Raji (cell line): ENCODE results near the gene SORBS1.

Experiments
- POLR2A ChIP-seq: IDR thresholded peaks from 2 replicates; pipeline ENCODE4 v1.6.1; 2011; ENCODE audit warnings: low read depth, low read length, control low read depth; ENCODE audit not compliant: insufficient read depth

The SORBS1 gene

GRCh38 chr10:95277201-95277570 is 284.0 kb downstream of the SORBS1 start:
- no peak for TF ChIP-seq POLR2A

DNA sequence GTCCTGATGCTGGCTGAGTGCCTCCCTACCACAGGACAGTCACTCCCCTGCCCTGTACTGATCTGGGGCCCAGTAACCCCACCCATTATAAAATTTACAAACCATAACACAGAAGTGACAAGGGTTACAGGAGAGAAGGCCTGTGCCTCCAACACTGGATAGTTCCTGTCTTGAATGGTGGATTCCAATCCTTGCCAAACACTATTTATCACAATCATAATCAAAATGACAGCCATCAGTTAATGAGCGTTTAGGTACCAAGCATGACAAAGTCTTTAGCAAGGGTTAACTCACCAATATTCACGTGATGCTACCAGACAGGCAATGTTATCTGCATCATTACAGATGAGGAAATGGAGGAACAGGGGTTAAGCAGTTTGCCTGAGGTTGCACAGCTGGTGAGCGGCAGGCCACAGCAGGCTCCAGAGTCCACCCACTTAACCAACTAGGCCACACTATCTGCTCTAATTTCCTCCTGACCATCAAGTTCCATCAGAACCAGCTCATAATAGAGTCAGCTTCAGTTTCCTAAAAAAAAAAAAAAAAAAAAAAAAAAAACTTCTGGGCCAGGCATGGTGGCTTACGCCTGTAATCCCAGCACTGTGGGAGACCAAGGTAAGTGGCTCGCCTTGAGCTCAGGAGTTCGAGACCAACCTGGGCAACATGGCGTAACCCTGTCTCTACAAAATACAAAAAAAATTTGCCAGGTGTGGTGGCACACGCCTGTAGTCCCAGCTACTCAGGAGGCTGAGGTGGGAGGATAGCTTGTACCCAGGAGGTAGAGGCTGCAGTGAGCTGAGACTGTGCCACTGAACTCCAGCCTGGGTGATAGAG is 284.6 kb downstream of the SORBS1 start:
- TF ChIP-seq POLR2A, result no peak

- TF ChIP-seq POLR2A, result no peak
Observed at GRCh38 chr10:95275726-95276366, 285.3 kb downstream of the SORBS1 start.

DNA sequence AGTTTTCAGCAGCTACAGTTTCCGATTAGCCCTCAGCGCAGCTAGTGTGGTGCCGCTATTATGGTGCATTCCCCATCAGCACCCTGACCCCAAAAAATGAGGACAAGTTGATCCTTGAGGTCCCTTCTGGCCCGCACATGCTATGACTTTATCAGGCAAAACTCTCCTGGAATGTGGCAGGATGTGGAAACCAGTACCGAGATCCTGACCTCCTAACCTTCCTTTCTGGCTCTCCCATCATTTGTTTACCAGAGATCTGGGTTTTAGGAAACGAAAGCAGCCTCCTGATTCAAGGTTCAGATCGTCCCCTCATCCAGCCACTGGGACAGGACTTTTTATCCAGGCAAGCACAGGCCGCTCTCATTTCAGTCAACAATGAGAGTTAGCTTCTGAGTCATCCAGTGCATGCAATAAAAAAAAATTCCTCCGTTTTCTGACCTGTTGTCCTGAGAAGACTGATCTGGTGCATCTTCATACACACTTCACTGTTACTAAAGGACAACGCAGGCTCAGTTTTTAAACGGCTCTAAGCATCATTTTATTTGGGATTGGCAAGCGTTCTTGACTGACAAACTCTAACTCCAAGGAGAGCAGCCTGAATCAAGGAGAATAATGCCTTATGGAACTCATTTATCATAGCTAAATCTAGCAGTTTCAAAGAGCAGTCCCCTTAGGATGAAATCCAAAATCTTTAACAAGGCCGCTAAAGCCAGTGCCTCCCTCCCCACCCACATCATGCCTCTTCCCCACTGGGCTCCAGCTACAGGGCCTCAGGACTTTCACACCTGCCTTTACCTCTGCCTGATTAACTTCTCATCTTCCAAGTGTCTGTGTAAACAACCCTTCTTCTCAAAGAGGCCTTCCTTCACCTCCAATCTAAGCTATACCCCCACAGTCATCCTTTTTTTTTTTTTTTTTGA is 287.5 kb downstream of the SORBS1 start:
- TF ChIP-seq POLR2A, result no peak

DNA sequence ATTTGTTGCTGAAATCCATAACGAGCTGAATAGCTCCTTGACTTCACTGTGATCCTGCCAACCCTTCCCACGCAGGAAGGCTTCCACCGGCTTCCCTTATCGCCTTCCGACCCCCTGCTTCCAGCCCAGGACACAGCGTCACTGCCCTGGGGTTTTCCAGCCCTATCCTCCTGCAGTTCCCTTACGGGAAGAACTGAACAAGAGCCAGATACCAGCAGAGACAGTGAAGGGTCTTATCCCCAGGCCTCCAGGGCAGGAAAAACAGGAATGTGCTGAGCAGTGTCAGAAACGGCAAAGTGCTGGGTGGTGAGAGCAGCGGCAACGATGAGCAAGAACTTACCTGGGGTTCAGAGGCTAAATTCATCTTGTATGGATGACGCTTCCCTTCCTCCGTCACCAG is 292.7 kb downstream of the SORBS1 start:
- no peak for TF ChIP-seq POLR2A

GRCh38 chr10:95267251-95267650 is 293.9 kb downstream of the SORBS1 start:
- no peak for TF ChIP-seq POLR2A

DNA sequence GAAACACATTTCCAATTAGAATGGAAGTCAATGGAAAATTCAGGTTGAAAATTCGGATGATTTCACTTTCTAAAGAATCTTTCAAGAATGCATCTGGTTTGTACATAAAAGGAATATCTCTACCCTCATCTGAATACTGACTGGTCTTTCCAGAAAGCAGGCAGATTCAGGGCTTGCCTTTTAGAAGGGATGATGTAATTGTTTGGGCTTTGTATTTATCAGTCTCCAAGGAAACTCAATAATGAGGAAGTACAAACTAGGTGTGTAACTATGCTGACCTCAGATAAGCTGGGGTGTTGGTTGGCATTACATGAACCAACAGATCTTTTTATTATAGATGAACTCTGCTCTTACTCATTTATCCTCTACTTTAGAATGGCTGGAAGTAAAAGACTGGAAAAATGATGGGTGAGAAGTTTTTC is 294.5 kb downstream of the SORBS1 start:
- TF ChIP-seq POLR2A, result no peak

DNA sequence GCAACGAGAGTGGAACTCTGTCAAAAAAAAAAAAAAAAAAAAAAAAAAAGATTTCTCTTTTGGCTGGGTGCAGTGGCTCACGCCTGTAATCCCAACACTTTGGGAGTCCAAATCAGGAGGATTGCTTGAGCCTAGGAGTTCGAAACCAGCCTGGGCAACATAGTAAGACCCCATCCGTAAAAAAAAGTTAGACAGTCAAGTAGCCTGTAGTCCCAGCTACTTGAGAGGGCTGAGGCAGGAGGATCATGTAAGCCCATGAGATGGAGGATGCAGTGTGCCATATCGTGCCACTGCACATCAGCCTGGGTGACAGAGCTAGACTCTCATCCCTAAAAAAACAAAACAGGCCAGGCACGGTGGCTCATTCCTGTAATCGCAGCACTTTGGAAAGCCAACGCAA is 295.6 kb downstream of the SORBS1 start:
- no peak for TF ChIP-seq POLR2A

DNA sequence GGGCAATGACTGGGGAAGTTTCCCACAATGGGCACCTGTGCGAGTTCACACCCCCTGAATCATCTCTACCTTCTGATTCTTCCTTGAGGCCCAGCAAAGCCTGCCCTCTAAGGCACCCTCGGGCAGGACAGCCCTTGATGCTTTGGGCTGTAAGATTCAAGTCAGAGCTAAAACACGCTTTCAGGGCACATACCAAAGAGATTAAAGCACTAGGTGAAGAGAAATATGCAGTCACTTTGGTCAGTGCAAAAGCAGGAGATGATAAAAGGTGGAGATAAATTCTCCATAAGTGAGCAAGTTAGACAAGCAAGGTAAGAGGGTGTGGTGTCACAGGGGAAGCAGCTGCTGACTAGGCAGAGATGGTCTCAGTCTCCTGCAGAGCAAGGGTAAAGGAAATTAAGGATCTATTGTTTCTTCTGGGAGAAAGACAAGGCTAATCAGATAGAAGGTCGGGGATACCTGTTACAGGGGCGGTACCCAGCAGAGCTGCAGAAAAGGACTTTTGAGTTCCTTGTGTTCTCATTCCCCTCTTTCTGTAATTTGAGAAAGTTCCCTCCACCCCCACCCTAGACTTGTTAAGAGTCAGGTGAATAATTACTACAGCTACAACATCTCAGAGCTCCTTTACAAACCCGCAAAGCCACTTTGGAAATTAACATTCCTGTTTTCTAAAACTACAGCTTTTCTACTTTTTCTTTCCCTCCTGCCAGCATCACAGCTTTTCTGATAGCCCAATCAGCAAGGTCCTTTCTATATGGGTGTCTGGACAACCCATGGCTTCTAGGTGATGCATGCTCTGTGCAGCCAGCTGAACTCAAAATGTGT is 296.7 kb downstream of the SORBS1 start:
- TF ChIP-seq POLR2A, result no peak

DNA sequence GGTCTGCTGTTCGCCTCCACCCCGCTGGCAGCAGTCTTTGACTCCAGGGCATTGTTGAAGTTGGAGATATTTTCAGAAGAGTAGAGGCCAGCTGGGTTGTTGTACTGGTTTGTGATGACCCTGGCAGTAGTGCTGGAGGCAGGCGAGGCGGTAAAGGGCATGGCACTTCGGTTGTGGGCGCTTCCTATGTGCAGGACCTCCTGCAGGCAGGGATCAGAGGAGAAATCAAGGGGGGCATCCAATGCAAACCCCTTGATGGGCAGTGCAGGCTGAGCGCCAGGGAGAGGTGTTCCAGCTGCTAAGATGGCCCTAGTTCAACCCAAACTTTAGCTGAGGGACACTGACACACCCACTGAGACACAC is 297.3 kb downstream of the SORBS1 start:
- TF ChIP-seq POLR2A, result no peak

GRCh38 chr10:95262763-95263518 is 298.2 kb downstream of the SORBS1 start:
- TF ChIP-seq POLR2A, result no peak

DNA sequence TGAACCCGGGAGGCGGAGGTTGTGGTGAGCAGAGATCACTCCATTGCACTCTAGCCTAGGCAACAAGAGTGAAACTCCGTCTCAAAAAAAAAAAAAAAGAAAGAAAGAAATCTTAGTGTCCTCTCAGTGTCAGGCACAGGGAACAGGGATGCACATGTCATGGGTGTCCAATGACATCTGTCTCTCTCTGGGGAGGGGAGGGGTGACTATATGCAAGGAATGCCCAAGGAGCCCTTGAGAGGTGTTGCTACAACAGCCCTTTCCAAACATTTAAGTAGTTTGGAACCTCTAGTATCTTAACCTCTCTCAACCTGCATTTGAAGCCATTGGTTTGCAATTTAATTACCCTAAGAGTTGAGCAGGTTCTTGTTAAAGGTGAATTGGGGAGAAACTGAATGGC is 299.2 kb downstream of the SORBS1 start:
- no peak for TF ChIP-seq POLR2A
